ENCODE results near the gene IL4R. TPM values are rescaled to one million over a fixed set of nuclear protein-coding genes. Genes with fewer than 3 reads are reported as not detected.

IL4R gene
- total and polyA plus RNA-seq, 2 experiments from 2014 or later = 6.4 to 17.6 TPM

DNA sequence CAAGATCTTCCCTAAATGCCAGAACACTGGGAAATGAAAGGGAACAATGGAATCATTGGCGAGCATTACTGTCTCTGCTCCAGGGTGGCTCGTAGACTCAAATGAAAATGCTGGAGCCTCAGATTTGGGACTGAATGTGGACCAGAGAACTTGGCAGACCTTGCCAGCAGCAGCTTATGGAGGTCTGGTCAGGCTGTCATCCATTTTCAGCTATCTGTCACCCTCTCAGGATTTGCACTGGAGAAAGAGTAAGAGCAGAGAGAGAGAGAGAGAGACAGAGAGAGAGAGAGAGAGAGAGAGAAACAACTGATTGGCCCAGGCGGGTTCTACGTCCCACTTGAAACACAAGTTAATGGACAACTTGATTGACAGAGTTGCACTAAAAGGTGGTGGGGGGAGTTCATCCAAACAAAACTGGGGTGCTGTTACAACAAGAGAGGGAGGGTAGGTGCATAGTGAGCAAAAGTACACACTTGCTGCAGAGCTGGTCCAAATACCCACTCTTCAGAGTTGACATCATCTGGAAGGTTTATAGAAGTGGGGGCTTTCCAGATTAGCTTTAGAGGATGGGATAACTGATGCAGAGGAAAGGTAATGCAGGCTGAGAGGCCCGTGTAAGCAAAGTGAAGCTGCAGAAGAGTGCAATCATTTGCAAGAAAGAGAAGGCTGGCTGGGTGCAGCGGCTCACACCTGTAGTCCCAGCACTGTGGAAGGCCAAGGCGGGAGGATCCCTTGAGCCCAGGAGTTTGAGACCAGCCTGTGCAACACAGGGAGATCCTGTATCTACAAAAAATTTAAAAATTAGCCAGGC is 28.7 kb upstream of the IL4R start:
- H3K36me3 ChIP-seq (ENCODE audit: insufficient read depth) = no peaks in the 10 kb centered on the region
- Mint-ChIP-seq H3K4me3 (no peak overlapping the region), H3K36me3 (ENCODE audit: low read depth) (peaks cover 3% of the 10 kb centered on the region; the same call in 2 of the 3 replicates), H3K9me3 (peaks cover 3% of the 10 kb centered on the region; the same call in 1 of the 3 replicates), H3K27ac (no peak overlapping the region), H3K4me1 (peaks cover 8% of the 10 kb centered on the region), H3K27me3 (ENCODE audit: insufficient read depth, low read depth, poor library complexity) (peaks cover 3% of the 10 kb centered on the region)
- no peak overlapping the region for H3K4me3 ChIP-seq
- ATAC-seq (no peak), DNase-seq (ENCODE audit: low spot score) (no peak)
- no peaks in the 10 kb centered on the region for H3K27me3 ChIP-seq (ENCODE audit: insufficient read depth)
- no peak overlapping the region for H3K4me2 ChIP-seq
- no peaks in the 10 kb centered on the region for H3K4me1 ChIP-seq (ENCODE audit: insufficient read depth)
- no peak overlapping the region for H3K27ac ChIP-seq (ENCODE audit: low read depth)
- H3K79me2 ChIP-seq (replicated peaks; ENCODE audit: insufficient read depth) = no peaks in the 10 kb centered on the region
- no peaks in the 10 kb centered on the region for H3K9me2 ChIP-seq (ENCODE audit: insufficient read depth)
- no peak overlapping the region for H2AFZ ChIP-seq
- no peaks in the 10 kb centered on the region; the same call in 1 of the 2 replicates for H4K20me1 ChIP-seq (replicated peaks; ENCODE audit: insufficient read depth)
- TF ChIP-seq, protein P1, sequence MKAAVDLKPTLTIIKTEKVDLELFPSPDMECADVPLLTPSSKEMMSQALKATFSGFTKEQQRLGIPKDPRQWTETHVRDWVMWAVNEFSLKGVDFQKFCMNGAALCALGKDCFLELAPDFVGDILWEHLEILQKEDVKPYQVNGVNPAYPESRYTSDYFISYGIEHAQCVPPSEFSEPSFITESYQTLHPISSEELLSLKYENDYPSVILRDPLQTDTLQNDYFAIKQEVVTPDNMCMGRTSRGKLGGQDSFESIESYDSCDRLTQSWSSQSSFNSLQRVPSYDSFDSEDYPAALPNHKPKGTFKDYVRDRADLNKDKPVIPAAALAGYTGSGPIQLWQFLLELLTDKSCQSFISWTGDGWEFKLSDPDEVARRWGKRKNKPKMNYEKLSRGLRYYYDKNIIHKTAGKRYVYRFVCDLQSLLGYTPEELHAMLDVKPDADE (IDR thresholded peaks at IDR 0.05) = no peak
- TF ChIP-seq, protein P2, sequence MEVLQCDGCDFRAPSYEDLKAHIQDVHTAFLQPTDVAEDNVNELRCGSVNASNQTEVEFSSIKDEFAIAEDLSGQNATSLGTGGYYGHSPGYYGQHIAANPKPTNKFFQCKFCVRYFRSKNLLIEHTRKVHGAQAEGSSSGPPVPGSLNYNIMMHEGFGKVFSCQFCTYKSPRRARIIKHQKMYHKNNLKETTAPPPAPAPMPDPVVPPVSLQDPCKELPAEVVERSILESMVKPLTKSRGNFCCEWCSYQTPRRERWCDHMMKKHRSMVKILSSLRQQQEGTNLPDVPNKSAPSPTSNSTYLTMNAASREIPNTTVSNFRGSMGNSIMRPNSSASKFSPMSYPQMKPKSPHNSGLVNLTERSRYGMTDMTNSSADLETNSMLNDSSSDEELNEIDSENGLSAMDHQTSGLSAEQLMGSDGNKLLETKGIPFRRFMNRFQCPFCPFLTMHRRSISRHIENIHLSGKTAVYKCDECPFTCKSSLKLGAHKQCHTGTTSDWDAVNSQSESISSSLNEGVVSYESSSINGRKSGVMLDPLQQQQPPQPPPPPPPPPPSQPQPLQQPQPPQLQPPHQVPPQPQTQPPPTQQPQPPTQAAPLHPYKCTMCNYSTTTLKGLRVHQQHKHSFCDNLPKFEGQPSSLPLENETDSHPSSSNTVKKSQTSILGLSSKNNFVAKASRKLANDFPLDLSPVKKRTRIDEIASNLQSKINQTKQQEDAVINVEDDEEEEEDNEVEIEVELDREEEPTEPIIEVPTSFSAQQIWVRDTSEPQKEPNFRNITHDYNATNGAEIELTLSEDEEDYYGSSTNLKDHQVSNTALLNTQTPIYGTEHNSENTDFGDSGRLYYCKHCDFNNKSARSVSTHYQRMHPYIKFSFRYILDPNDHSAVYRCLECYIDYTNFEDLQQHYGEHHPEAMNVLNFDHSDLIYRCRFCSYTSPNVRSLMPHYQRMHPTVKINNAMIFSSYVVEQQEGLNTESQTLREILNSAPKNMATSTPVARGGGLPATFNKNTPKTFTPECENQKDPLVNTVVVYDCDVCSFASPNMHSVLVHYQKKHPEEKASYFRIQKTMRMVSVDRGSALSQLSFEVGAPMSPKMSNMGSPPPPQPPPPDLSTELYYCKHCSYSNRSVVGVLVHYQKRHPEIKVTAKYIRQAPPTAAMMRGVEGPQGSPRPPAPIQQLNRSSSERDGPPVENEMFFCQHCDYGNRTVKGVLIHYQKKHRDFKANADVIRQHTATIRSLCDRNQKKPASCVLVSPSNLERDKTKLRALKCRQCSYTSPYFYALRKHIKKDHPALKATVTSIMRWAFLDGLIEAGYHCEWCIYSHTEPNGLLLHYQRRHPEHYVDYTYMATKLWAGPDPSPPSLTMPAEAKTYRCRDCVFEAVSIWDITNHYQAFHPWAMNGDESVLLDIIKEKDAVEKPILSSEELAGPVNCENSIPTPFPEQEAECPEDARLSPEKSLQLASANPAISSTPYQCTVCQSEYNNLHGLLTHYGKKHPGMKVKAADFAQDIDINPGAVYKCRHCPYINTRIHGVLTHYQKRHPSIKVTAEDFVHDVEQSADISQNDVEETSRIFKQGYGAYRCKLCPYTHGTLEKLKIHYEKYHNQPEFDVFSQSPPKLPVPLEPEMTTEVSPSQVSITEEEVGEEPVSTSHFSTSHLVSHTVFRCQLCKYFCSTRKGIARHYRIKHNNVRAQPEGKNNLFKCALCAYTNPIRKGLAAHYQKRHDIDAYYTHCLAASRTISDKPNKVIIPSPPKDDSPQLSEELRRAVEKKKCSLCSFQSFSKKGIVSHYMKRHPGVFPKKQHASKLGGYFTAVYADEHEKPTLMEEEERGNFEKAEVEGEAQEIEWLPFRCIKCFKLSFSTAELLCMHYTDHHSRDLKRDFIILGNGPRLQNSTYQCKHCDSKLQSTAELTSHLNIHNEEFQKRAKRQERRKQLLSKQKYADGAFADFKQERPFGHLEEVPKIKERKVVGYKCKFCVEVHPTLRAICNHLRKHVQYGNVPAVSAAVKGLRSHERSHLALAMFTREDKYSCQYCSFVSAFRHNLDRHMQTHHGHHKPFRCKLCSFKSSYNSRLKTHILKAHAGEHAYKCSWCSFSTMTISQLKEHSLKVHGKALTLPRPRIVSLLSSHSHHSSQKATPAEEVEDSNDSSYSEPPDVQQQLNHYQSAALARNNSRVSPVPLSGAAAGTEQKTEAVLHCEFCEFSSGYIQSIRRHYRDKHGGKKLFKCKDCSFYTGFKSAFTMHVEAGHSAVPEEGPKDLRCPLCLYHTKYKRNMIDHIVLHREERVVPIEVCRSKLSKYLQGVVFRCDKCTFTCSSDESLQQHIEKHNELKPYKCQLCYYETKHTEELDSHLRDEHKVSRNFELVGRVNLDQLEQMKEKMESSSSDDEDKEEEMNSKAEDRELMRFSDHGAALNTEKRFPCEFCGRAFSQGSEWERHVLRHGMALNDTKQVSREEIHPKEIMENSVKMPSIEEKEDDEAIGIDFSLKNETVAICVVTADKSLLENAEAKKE (CRISPR knock-in tag; IDR thresholded peaks at IDR 0.05) = no peak
- no peak for TF ChIP-seq EZH2 (IDR thresholded peaks at IDR 0.05; ENCODE audit: low read depth, unreplicated experiment)
- no peak for TF ChIP-seq JUNB (IDR thresholded peaks at IDR 0.05; ENCODE audit: unreplicated experiment)
- no peak for TF ChIP-seq EZH2phosphoT487 (IDR thresholded peaks at IDR 0.05; ENCODE audit: unreplicated experiment)
- TF ChIP-seq STAT1 (IDR thresholded peaks at IDR 0.05; ENCODE audit: unreplicated experiment) = no peak
- TF ChIP-seq CREB1 (CRISPR knock-in tag; IDR thresholded peaks at IDR 0.05; ENCODE audit: low read depth) = no peak
- H3F3A ChIP-seq (replicated peaks; ENCODE audit: low read depth) = no peaks in the 10 kb centered on the region

All from GM23338 (cell line).